ENCODE results near the gene PPM1H.

DNA sequence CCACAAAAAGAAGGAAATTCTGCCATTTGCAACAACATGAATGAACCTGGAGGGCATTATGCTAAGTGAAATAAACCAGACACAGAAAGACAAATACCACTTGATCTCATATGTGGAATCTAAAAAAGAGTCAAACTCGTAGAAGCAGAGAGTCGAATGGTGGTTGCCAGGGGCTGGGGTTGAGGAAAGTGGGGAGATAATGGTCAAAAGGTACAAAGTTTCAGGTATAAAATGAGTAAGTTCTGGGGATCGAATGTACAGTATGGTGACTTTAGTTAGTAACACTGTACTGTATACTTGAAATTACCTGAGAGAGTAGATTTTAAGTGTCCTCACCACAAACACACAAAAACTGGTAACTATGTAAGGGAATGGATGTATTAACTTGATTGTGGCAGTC lies 129.4 kb downstream of the PPM1H start:
- TF ChIP-seq, protein P1, sequence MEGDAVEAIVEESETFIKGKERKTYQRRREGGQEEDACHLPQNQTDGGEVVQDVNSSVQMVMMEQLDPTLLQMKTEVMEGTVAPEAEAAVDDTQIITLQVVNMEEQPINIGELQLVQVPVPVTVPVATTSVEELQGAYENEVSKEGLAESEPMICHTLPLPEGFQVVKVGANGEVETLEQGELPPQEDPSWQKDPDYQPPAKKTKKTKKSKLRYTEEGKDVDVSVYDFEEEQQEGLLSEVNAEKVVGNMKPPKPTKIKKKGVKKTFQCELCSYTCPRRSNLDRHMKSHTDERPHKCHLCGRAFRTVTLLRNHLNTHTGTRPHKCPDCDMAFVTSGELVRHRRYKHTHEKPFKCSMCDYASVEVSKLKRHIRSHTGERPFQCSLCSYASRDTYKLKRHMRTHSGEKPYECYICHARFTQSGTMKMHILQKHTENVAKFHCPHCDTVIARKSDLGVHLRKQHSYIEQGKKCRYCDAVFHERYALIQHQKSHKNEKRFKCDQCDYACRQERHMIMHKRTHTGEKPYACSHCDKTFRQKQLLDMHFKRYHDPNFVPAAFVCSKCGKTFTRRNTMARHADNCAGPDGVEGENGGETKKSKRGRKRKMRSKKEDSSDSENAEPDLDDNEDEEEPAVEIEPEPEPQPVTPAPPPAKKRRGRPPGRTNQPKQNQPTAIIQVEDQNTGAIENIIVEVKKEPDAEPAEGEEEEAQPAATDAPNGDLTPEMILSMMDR (IDR thresholded peaks at IDR 0.05) = no peak
- TF ChIP-seq POLR2A (IDR thresholded peaks at IDR 0.05) = no peak
- TF ChIP-seq POLR2AphosphoS5 (IDR thresholded peaks at IDR 0.05) = no peak

Measured in prostate gland (tissue), 2 donors.